Trophoblast cell (in vitro differentiated cells and primary cell): ENCODE measurements around the gene LZIC.

Experiments used
- DNase-seq, 2 donors: peaks; one replicate each; pipeline ENCODE4 v3.0.0-alpha.2; 2016
- H2AFZ ChIP-seq: 2 replicates; pipeline ENCODE4 v1.6.1; 2013; ENCODE audit warnings: low read length, moderate library complexity, mild to moderate bottlenecking; ENCODE audit not compliant: insufficient read depth, poor library complexity
- H2AK5ac ChIP-seq: 2 replicates; pipeline ENCODE4 v1.6.1; 2013; ENCODE audit warnings: mild to moderate bottlenecking, low read length
- H2BK120ac ChIP-seq: 2 replicates; pipeline ENCODE4 v1.6.1; 2013; ENCODE audit warnings: low read length, mild to moderate bottlenecking, moderate library complexity; ENCODE audit not compliant: insufficient read depth, poor library complexity
- H2BK12ac ChIP-seq: 2 replicates; pipeline ENCODE4 v1.6.1; 2013; ENCODE audit warnings: mild to moderate bottlenecking, low read length, moderate library complexity
- H2BK5ac ChIP-seq: 2 replicates; pipeline ENCODE4 v1.6.1; 2013; ENCODE audit warnings: low read length, low read depth, moderate library complexity, mild to moderate bottlenecking; ENCODE audit not compliant: poor library complexity
- H3K14ac ChIP-seq: 2 replicates; pipeline ENCODE4 v1.6.1; 2013; ENCODE audit warnings: mild to moderate bottlenecking, low read length
- H3K18ac ChIP-seq: 2 replicates; pipeline ENCODE4 v1.6.1; 2013; ENCODE audit warnings: mild to moderate bottlenecking, low read length
- H3K23ac ChIP-seq: 2 replicates; pipeline ENCODE4 v1.6.1; 2013; ENCODE audit warnings: low read length
- H3K27ac ChIP-seq: 2 replicates; pipeline ENCODE4 v1.5.1; 2013; ENCODE audit warnings: low read depth, mild to moderate bottlenecking, inconsistent platforms, low read length, moderate library complexity
- H3K27me3 ChIP-seq: 2 replicates; pipeline ENCODE4 v1.6.1; 2013; ENCODE audit warnings: inconsistent platforms, mild to moderate bottlenecking, low read length, moderate library complexity; ENCODE audit not compliant: insufficient read depth
- H3K36me3 ChIP-seq, 2 experiments: 1 replicate in 1 of 2; 2 replicates in 1 of 2; pipeline ENCODE4 v1.6.1; 2013; ENCODE audit warnings: low read length in 2 of 2, mild to moderate bottlenecking in 2 of 2, moderate library complexity in 1 of 2; ENCODE audit not compliant: insufficient read depth in 2 of 2, control insufficient read depth in 1 of 2
- H3K4ac ChIP-seq: 2 replicates; pipeline ENCODE4 v1.6.1; 2013; ENCODE audit warnings: low read depth, mild to moderate bottlenecking, low read length, moderate library complexity
- H3K4me1 ChIP-seq, 2 experiments: 1 replicate in 1 of 2; 2 replicates in 1 of 2; pipeline ENCODE4 v1.6.1; 2013; ENCODE audit warnings: low read length in 2 of 2, mild to moderate bottlenecking in 2 of 2, moderate library complexity in 1 of 2; ENCODE audit not compliant: insufficient read depth in 2 of 2, control insufficient read depth in 1 of 2
- H3K4me2 ChIP-seq: 2 replicates; pipeline ENCODE4 v1.6.1; 2013; ENCODE audit warnings: inconsistent platforms, mild to moderate bottlenecking, low read length, moderate library complexity
- H3K4me3 ChIP-seq: 2 replicates; pipeline ENCODE4 v1.5.1; 2013; ENCODE audit warnings: mild to moderate bottlenecking, low read depth, low read length, inconsistent platforms
- H3K79me1 ChIP-seq: one replicate; pipeline ENCODE4 v1.6.1; 2013; ENCODE audit warnings: low read length
- H3K79me2 ChIP-seq: 2 replicates; pipeline ENCODE4 v1.6.1; 2013; ENCODE audit warnings: low read length, mild to moderate bottlenecking; ENCODE audit not compliant: control insufficient read depth, insufficient read depth, poor library complexity
- H3K9ac ChIP-seq: 2 replicates; pipeline ENCODE4 v1.6.1; 2013; ENCODE audit warnings: mild to moderate bottlenecking, low read length
- H3K9me3 ChIP-seq: 2 replicates; pipeline ENCODE4 v1.6.1; 2013; ENCODE audit warnings: low read depth, mild to moderate bottlenecking, control low read depth, inconsistent platforms, low read length; ENCODE audit not compliant: insufficient read depth
- H4K12ac ChIP-seq: 2 replicates; pipeline ENCODE4 v1.6.1; 2013; ENCODE audit warnings: low read depth, mild to moderate bottlenecking, low read length, moderate library complexity
- H4K8ac ChIP-seq: 2 replicates; pipeline ENCODE4 v1.6.1; 2013; ENCODE audit warnings: low read depth, mild to moderate bottlenecking, low read length, moderate library complexity
- H4K91ac ChIP-seq: one replicate; pipeline ENCODE4 v1.6.1; 2013; ENCODE audit warnings: low read depth, mild to moderate bottlenecking, low read length, moderate library complexity
- WGBS: extraction: QIAGEN DNeasy Blood & Tissue Kit; methylation state at CpG from one replicate; pipeline ENCODE4 v1.1.7; 2013; ENCODE audit warnings: missing lambda C conversion rate; ENCODE audit not compliant: insufficient read length, insufficient coverage; ENCODE audit errors: extremely low coverage; 5-methylcytosine and 5-hydroxymethylcytosine counted together

LZIC gene

GRCh38 chr1:9957726-9958125, 14.5 kb upstream of the LZIC start:
- Histone ChIP-seq H3K4me3 (no peak overlapping the region), H3K4ac (no peak overlapping the region), H4K8ac (no peak overlapping the region), H3K9me3 (no peaks in the 10 kb centered on the region), H3K27ac (no peak overlapping the region), H4K91ac (no peak overlapping the region), H2BK5ac (no peak overlapping the region), H3K4me2 (no peak overlapping the region), H3K79me1 (no peaks in the 10 kb centered on the region), H2BK120ac (no peak overlapping the region), H4K12ac (no peak overlapping the region), H3K79me2 (no peaks in the 10 kb centered on the region), H2AFZ (no peak overlapping the region), H3K4me1 (no peaks in the 10 kb centered on the region), H3K9ac (no peak overlapping the region), H3K14ac (no peak overlapping the region), H3K27me3 (no peaks in the 10 kb centered on the region), H3K18ac (no peak overlapping the region), H2BK12ac (no peak overlapping the region), H3K23ac (no peak overlapping the region), H2AK5ac (no peak overlapping the region), H3K36me3 (no peaks in the 10 kb centered on the region)
- DNase-seq, result no peak
- no CpG with 5 or more reads among the region's 8 CpGs for WGBS

- no peak overlapping the region for H3K27ac ChIP-seq
- no peaks in the 10 kb centered on the region for H3K27me3 ChIP-seq
- H3K36me3 ChIP-seq, result peaks cover 0 to 6% of the 10 kb centered on the region in 2 experiments
- H3K18ac ChIP-seq, result no peak overlapping the region
- peaks cover 0 to 3% of the 10 kb centered on the region in 2 experiments for H3K4me1 ChIP-seq
- WGBS, result no CpG with 5 or more reads among the region's 2 CpGs
- DNase-seq, result no peak
- H3K79me1 ChIP-seq, result peaks cover 3% of the 10 kb centered on the region
- H2AK5ac ChIP-seq, result no peak overlapping the region
- no peak overlapping the region for H4K8ac ChIP-seq
- no peak overlapping the region for H3K4ac ChIP-seq
- no peak overlapping the region for H3K9ac ChIP-seq
- no peak overlapping the region for H2BK5ac ChIP-seq
- no peak overlapping the region for H2BK12ac ChIP-seq
- H3K9me3 ChIP-seq, result no peaks in the 10 kb centered on the region
- H3K4me3 ChIP-seq, result no peak overlapping the region
- no peak overlapping the region for H3K4me2 ChIP-seq
- H2BK120ac ChIP-seq, result no peak overlapping the region
- no peak overlapping the region for H3K14ac ChIP-seq
- H2AFZ ChIP-seq, result no peak overlapping the region
- H4K91ac ChIP-seq, result no peak overlapping the region
- H4K12ac ChIP-seq, result no peak overlapping the region
- peaks cover 2% of the 10 kb centered on the region for H3K79me2 ChIP-seq
- H3K23ac ChIP-seq, result no peak overlapping the region
Observed at GRCh38 chr1:9946315-9946714, 3.1 kb upstream of the LZIC start.

- no peak overlapping the region for H2BK12ac ChIP-seq
- no peaks in the 10 kb centered on the region for H3K4me1 ChIP-seq
- H2AFZ ChIP-seq, result peak overlapping the region; percentile 87
- peak overlapping the region; percentile 68 for H3K9ac ChIP-seq
- H3K18ac ChIP-seq, result no peak overlapping the region
- peak overlapping the region; percentile 69 for H3K27ac ChIP-seq
- peaks cover 3% of the 10 kb centered on the region for H3K79me1 ChIP-seq
- H2BK120ac ChIP-seq, result peak overlapping the region; percentile 11
- no peaks in the 10 kb centered on the region for H3K27me3 ChIP-seq
- H4K91ac ChIP-seq, result peak overlapping the region; percentile 59
- peaks cover 2 to 4% of the 10 kb centered on the region in 2 experiments for H3K36me3 ChIP-seq
- peak overlapping the region; percentile 76 for H4K12ac ChIP-seq
- peak overlapping the region; percentile 88 for H4K8ac ChIP-seq
- no peak overlapping the region for H3K23ac ChIP-seq
- WGBS, result no CpG with 5 or more reads among the region's 14 CpGs
- H3K9me3 ChIP-seq, result no peaks in the 10 kb centered on the region
- no peak overlapping the region for H2AK5ac ChIP-seq
- H3K4ac ChIP-seq, result peak overlapping the region; percentile 27
- peak overlapping the region; percentile 73 for H3K4me2 ChIP-seq
- peak; percentile 16 to 66 for DNase-seq
- H3K79me2 ChIP-seq, result peaks cover 2% of the 10 kb centered on the region
- peak overlapping the region; percentile 65 for H2BK5ac ChIP-seq
- peak overlapping the region; percentile 69 for H3K14ac ChIP-seq
- H3K4me3 ChIP-seq, result peak overlapping the region; percentile 80
Observed at GRCh38 chr1:9942399-9942938, 722 bp downstream of the LZIC start.

- Histone ChIP-seq H3K79me2 (no peaks in the 10 kb centered on the region), H3K9ac (no peak overlapping the region), H4K91ac (no peak overlapping the region), H3K27ac (no peak overlapping the region), H2BK120ac (no peak overlapping the region), H4K8ac (no peak overlapping the region), H3K9me3 (no peaks in the 10 kb centered on the region), H3K4me2 (no peak overlapping the region), H3K4me3 (no peak overlapping the region), H3K27me3 (no peaks in the 10 kb centered on the region), H2AK5ac (no peak overlapping the region), H3K18ac (no peak overlapping the region), H2BK12ac (no peak overlapping the region), H3K23ac (no peak overlapping the region), H3K79me1 (no peaks in the 10 kb centered on the region), H2BK5ac (no peak overlapping the region), H3K14ac (no peak overlapping the region), H3K36me3 (peaks cover 6 to 9% of the 10 kb centered on the region in 2 experiments), H3K4ac (no peak overlapping the region), H2AFZ (no peak overlapping the region), H4K12ac (no peak overlapping the region), H3K4me1 (peaks cover 0 to 3% of the 10 kb centered on the region in 2 experiments)
- 100% methylated on average over 1 of the region's 15 CpGs for WGBS
- no peak for DNase-seq
Observed at GRCh38 chr1:9929431-9930385, 13.5 kb downstream of the LZIC start.
